SIG-M5 treated with dmso at 0.1 percent for 504 hours (cell line): Measurements from ENCODE around the gene OR51B2.

Source experiments
- DNase-seq: peaks from one replicate; lab custom pipeline; 2025; ENCODE audit not compliant: unreplicated experiment; lab: John Stamatoyannopoulos, UW

The OR51B2 gene

GRCh38 chr11:5284637-5285036 is 39.5 kb downstream of the OR51B2 start:
- no peak for DNase-seq

- no peak for DNase-seq
Measured at GRCh38 chr11:5283882-5284281, 40.2 kb downstream of the OR51B2 start.

- DNase-seq: no peak
Measured at GRCh38 chr11:5283086-5283485, 41.0 kb downstream of the OR51B2 start.

GRCh38 chr11:5282628-5283027 is 41.5 kb downstream of the OR51B2 start:
- DNase-seq: no peak

DNA sequence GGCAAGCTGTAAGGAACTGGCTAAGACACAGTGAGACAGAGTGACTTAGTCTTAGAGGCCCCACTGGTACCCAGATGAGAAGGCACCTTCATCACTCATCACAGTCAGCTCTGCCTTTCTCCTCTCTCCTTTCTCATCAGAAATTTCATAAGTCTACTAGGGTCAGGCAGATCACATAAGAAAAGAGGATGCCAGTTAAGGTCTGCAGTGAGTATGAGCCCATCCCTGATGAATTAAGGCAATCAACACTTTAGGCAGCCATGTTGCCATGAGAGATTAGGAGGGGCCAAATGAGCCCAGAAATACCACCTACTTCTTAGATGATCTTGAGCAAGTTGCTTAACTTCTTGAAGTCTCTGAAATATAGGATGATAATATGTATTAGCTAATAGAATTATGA is 42.5 kb downstream of the OR51B2 start:
- DNase-seq: no peak

DNA sequence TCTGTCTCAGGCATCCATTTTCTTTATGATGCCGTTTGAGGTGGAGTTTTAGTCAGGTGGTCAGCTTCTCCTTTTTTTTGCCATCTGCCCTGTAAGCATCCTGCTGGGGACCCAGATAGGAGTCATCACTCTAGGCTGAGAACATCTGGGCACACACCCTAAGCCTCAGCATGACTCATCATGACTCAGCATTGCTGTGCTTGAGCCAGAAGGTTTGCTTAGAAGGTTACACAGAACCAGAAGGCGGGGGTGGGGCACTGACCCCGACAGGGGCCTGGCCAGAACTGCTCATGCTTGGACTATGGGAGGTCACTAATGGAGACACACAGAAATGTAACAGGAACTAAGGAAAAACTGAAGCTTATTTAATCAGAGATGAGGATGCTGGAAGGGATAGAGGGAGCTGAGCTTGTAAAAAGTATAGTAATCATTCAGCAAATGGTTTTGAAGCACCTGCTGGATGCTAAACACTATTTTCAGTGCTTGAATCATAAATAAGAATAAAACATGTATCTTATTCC is 43.5 kb downstream of the OR51B2 start:
- peak; percentile 15 for DNase-seq

DNA sequence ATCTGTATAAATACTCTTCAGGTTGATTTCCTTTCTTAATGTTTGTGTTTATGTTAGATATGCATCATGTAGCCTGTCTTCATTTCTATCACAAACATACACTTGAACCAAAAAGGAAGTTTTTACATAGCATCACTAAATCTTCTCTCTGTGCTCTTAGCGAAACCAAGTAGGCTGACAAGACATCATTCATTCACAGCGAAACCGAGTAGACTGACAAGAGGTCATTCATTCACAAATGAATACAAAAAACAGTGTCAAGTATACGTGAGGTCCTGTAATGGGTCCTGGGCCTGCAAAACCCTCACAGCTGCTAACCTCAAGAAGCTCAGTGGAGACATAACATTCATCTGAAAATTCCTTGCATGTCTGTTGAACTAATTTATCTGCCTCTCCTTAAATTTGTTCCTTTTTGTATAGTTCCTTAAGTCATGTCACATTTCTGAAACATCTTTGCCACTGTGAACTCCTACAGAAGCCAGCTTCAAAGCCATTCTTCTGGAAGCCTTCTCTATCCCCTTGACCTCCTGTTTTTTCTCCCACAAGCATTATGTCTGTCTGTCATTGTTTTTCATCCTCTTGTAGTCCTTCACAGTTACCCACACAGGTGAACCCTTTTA is 44.5 kb downstream of the OR51B2 start:
- DNase-seq: no peak

- no peak for DNase-seq
Measured at GRCh38 chr11:5277807-5278382, 46.2 kb downstream of the OR51B2 start.

DNA sequence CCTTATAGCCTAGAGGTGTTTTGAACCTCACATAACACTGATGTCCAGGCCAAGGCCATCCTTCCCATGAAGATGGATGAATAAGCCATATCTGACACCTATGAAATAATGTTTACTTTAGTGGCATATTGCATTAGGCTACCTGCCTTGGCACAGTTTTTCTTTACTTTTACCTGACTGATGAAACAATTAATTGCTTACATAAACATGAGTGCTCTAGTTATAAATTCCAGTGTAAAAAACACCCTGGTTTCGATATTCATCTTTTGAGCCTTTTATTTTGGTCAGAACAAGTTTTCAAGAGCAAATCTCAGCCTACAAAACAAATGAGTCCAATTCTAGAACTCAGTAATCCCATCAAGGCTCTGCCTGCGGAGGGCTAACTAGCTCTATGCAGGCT is 47.4 kb downstream of the OR51B2 start:
- DNase-seq: no peak

GRCh38 chr11:5275369-5276110 is 48.6 kb downstream of the OR51B2 start:
- DNase-seq: no peak

DNA sequence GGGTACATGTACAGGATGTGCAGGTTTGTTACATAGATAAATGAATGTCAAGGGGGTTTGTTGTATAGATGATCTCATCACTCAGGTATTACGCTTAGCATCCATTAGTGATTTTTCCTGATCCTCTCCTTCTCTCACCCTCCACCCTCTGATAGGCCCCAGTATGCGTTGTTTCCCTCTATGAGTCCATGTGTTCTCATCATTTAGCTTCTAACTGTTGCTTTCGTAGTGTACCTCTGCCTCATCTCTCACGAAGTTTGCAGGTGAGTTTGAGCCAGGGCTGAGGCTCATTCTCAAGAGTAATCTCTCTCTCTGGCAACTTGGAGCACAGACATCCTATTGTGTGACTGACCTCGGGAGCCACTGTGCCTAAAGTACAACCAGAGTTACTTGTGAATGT is 49.7 kb downstream of the OR51B2 start:
- DNase-seq: no peak
